HG03558 (cell line): ENCODE data around the gene C2.

Experiments
- ATAC-seq: cut with Tn5 transposase; IDR thresholded peaks from one replicate; pipeline ENCODE4 v1.9.1; 2021; ENCODE audit warnings: moderate number of reproducible peaks; ENCODE audit not compliant: unreplicated experiment; ENCODE audit errors: extremely low read depth

C2 gene

GRCh38 chr6:31927242-31927862 lies at the start of gene C2:
Gene C2 (plus strand): TSS chr6:31927717. CDS start chr6:31927753, 36 bp downstream.
- ATAC-seq, result no peak

GRCh38 chr6:31878222-31878621 lies 49.3 kb upstream of the C2 start:
- no peak for ATAC-seq

GRCh38 chr6:31878726-31879125 lies 48.8 kb upstream of the C2 start, which contains the start of gene SLC44A4:
Gene SLC44A4 (minus strand): TSS chr6:31878997. CDS start chr6:31878980, 17 bp downstream.
- no peak for ATAC-seq

GRCh38 chr6:31879143-31879542 lies 48.4 kb upstream of the C2 start:
- ATAC-seq, result no peak

- ATAC-seq, result no peak
These were observed 47.6 kb upstream of the C2 start for GRCh38 chr6:31879901-31880300.

- ATAC-seq, result no peak
These were observed 46.9 kb upstream of the C2 start for GRCh38 chr6:31880616-31881015.

- no peak for ATAC-seq
These were observed 46.2 kb upstream of the C2 start for GRCh38 chr6:31881136-31881859.

- no peak for ATAC-seq
These were observed 45.2 kb upstream of the C2 start for GRCh38 chr6:31882344-31882743.

GRCh38 chr6:31883676-31884075 lies 43.8 kb upstream of the C2 start:
- ATAC-seq, result no peak

GRCh38 chr6:31884528-31885035 lies 42.9 kb upstream of the C2 start:
- no peak for ATAC-seq

GRCh38 chr6:31886541-31886991 lies 41.0 kb upstream of the C2 start:
- no peak for ATAC-seq

GRCh38 chr6:31887173-31888007 lies 40.1 kb upstream of the C2 start:
- no peak for ATAC-seq

GRCh38 chr6:31888276-31889258 lies 39.0 kb upstream of the C2 start:
- no peak for ATAC-seq

- ATAC-seq, result no peak
These were observed 38.1 kb upstream of the C2 start for GRCh38 chr6:31889331-31889972.

GRCh38 chr6:31892821-31893220 lies 34.7 kb upstream of the C2 start:
- ATAC-seq, result no peak

GRCh38 chr6:31896493-31896855 lies 31.0 kb upstream of the C2 start:
- ATAC-seq, result no peak

- ATAC-seq, result no peak
These were observed 30.5 kb upstream of the C2 start for GRCh38 chr6:31896856-31897611.

- no peak for ATAC-seq
These were observed 29.7 kb upstream of the C2 start, which contains the start of gene EHMT2 for GRCh38 chr6:31897612-31898382. Gene EHMT2 (minus strand): TSS chr6:31897698. CDS start chr6:31897677, 21 bp downstream.
